HFF-Myc (cell line): ENCODE results near the gene ACTMAP.

Source experiments
- DNase-seq: peaks from one replicate; pipeline ENCODE4 v3.0.0-alpha.2; 2011; ENCODE audit warnings: low read depth; ENCODE audit errors: extremely low read depth
- H3K4me3 ChIP-seq: replicated peaks from 2 replicates; pipeline ENCODE4 v1.5.1; 2011; ENCODE audit warnings: low read depth, mild to moderate bottlenecking, control low read depth, low read length
- CTCF ChIP-seq: IDR thresholded peaks from 2 replicates; pipeline ENCODE4 v1.5.1; 2012; ENCODE audit warnings: mild to moderate bottlenecking, low read depth, low read length, control low read depth; ENCODE audit errors: missing control alignments

The ACTMAP gene

GRCh38 chr19:40695881-40696280 lies 54.4 kb downstream of the ACTMAP start:
- DNase-seq = no peak
- TF ChIP-seq CTCF = no peak
- no peak overlapping the region for H3K4me3 ChIP-seq

GRCh38 chr19:40693896-40694295 lies 56.4 kb downstream of the ACTMAP start:
- no peak for DNase-seq
- H3K4me3 ChIP-seq = no peak overlapping the region
- no peak for TF ChIP-seq CTCF

GRCh38 chr19:40693150-40693788 lies 57.0 kb downstream of the ACTMAP start:
- no peak overlapping the region for H3K4me3 ChIP-seq
- no peak for DNase-seq
- no peak for TF ChIP-seq CTCF

- no peak for DNase-seq
- H3K4me3 ChIP-seq = no peak overlapping the region
- TF ChIP-seq CTCF = no peak
Measured at GRCh38 chr19:40692212-40692551, 58.1 kb downstream of the ACTMAP start.

GRCh38 chr19:40691421-40692211 lies 58.7 kb downstream of the ACTMAP start:
- H3K4me3 ChIP-seq = peak overlapping the region; percentile 60

More at GRCh38 chr19:40691421-40692211, 58.7 kb downstream of the ACTMAP start:
- no peak for TF ChIP-seq CTCF
- DNase-seq = no peak
